Bronchial epithelial cell (primary cell): ENCODE measurements around the gene FRMD4A. TPM values are rescaled to one million over a fixed set of nuclear protein-coding genes. Genes with fewer than 3 reads are reported as not detected.

Source experiments
- DNase-seq: peaks from one replicate; pipeline ENCODE4 v3.0.0-alpha.2; 2010; ENCODE audit warnings: low read depth
- FAIRE-seq: peaks from 2 replicates; lab custom pipeline; 2011; peaks lifted over from hg19 to GRCh38; lab: Jason Lieb, UNC
- H3K27me3 ChIP-seq: 2 replicates; pipeline ENCODE4 v1.5.1; 2011; ENCODE audit warnings: low read length; ENCODE audit not compliant: control insufficient read depth, insufficient read depth
- H3K36me3 ChIP-seq: 2 replicates; pipeline ENCODE4 v1.5.1; 2011; ENCODE audit warnings: low read length; ENCODE audit not compliant: control insufficient read depth, insufficient read depth
- H3K4me3 ChIP-seq: 2 replicates; pipeline ENCODE4 v1.5.1; 2011; ENCODE audit warnings: mild to moderate bottlenecking, low read depth, low read length, control low read depth
- CTCF ChIP-seq: IDR thresholded peaks from 2 replicates; pipeline ENCODE4 v1.5.1; 2011; ENCODE audit warnings: mild to moderate bottlenecking, moderate library complexity, low read length, control low read depth, inconsistent platforms; ENCODE audit not compliant: insufficient read depth, severe bottlenecking
- total RNA-seq: library from RNA; depleted of rRNA; stranded (reverse); fragments of >200 nt; gene quantifications from 2 replicates; pipeline ENCODE4 v1.2.1, GENCODE V29; 2014

FRMD4A gene
- total RNA-seq, 1 donor from 2014 or later = 3.2 TPM

DNA sequence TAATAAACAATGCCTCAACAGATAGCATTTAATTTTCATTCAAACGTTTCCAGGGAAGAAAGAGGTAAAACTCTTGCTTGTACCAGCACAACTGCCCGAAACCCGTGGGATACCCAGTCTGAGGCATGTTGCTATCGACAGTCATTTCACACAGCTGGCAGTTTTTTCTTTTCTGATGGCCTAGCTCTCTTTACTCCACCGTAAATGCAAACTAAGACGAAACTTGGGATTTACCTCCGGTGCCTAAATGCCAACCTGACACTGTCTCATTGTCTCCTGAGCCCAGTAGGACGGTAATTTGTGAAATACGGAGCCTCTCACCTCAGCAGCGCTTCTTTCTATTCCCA is 600.4 kb downstream of the FRMD4A start:
- FAIRE-seq = no peak
- no peaks in the 10 kb centered on the region for H3K36me3 ChIP-seq
- no peak for DNase-seq
- no peaks in the 10 kb centered on the region for H3K27me3 ChIP-seq
- no peak for TF ChIP-seq CTCF
- H3K4me3 ChIP-seq = no peak overlapping the region

- DNase-seq = no peak
- no peak overlapping the region for H3K4me3 ChIP-seq
- H3K27me3 ChIP-seq = no peaks in the 10 kb centered on the region
- FAIRE-seq = no peak
- TF ChIP-seq CTCF = no peak
- H3K36me3 ChIP-seq = no peaks in the 10 kb centered on the region
These were observed 601.0 kb downstream of the FRMD4A start for GRCh38 chr10:13729586-13730305.

- FAIRE-seq (no peak), DNase-seq (no peak)
- Histone ChIP-seq H3K36me3 (no peaks in the 10 kb centered on the region), H3K4me3 (no peak overlapping the region), H3K27me3 (no peaks in the 10 kb centered on the region)
- TF ChIP-seq CTCF = no peak
These were observed 601.7 kb downstream of the FRMD4A start for GRCh38 chr10:13728898-13729535.

DNA sequence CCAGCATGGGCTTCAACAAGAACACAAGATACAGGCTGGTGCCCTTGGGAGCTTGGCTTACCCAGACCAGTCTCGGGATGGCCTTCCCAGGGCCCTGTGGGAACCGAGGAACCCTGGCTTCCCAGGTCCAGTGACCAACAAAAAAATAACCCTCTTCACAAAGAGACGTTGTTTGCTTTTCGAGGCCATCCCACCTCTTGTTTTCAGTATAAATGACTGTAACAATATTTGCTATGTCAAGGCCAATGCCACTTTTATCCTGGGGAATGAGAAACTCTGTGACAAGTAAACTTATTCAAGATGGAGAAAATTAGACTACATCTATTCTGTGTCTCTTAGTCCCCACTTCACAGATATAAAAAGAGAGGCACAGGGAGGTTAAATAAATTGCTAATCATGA is 605.1 kb downstream of the FRMD4A start:
- DNase-seq (no peak), FAIRE-seq (no peak)
- H3K36me3 ChIP-seq = no peaks in the 10 kb centered on the region
- TF ChIP-seq CTCF = no peak
- H3K4me3 ChIP-seq = no peak overlapping the region
- no peaks in the 10 kb centered on the region for H3K27me3 ChIP-seq

DNA sequence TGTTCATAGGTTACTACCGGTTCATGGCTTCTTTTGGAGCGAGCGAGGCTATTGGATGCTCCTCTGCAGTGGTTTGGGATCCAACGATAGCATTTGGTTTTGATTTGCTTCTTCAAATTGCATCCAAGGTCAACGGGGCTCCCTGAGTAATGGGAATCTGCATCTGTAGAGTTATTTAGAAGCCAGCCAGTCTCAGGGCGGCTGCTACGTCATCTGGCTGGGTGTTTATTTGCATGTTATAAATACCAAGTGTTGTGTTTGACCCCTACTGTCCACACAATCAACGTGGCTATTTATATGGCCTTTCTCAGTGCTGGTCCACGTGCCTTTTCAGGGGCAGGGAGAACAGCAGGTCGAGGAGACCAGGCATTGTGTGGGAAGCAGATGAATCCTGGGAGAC is 606.2 kb downstream of the FRMD4A start:
- TF ChIP-seq CTCF = no peak
- no peak for FAIRE-seq

More for the DNA sequence above, 606.2 kb downstream of the FRMD4A start:
- no peak for DNase-seq
- Histone ChIP-seq H3K27me3 (no peaks in the 10 kb centered on the region), H3K36me3 (no peaks in the 10 kb centered on the region), H3K4me3 (no peak overlapping the region)
